Pancreas (tissue), 10 donors: ENCODE results near the gene BLVRB. TPM values are rescaled to one million over a fixed set of nuclear protein-coding genes. Genes with fewer than 3 reads are reported as not detected.

Experiments used
- ATAC-seq, 4 donors: fragments of 200-7000 bp; cut with Tn5 transposase; one replicate each; pipeline versions ENCODE4 v1.8.0 to v1.9.1; 2020; ENCODE audit warnings: mild to moderate bottlenecking in 4 of 4, moderate library complexity in 4 of 4
- DNase-seq, 6 donors: peaks; one replicate each; pipeline ENCODE4 v3.0.0-alpha.2; 2020
- FAIRE-seq: peaks from 2 replicates; lab custom pipeline; 2012; peaks lifted over from hg19 to GRCh38; lab: Jason Lieb, UNC
- H3K27ac ChIP-seq, 4 donors: fragments of 200-600 bp; sonication (generic); 1 replicate in 3 of 4; 2 replicates in 1 of 4; pipeline versions ENCODE4 v1.5.0 to v1.8.0; 2020
- H3K27me3 ChIP-seq, 4 donors: fragments of 200-600 bp; one replicate each; pipeline ENCODE4 v1.8.0; 2021
- H3K36me3 ChIP-seq, 3 donors: fragments of 200-600 bp; sonication (generic) in 1 of 3; one replicate each; pipeline versions ENCODE4 v1.5.0 to v1.8.0; 2020 to 2021
- H3K4me1 ChIP-seq, 3 donors: fragments of 200-600 bp; one replicate each; pipeline ENCODE4 v1.8.0; 2021
- H3K4me3 ChIP-seq, 4 donors: fragments of 200-600 bp; sonication (generic) in 2 of 4; one replicate each; pipeline versions ENCODE4 v1.5.0 to v1.8.0; 2020 to 2021
- H3K9me3 ChIP-seq, 4 donors: fragments of 200-600 bp; one replicate each; pipeline ENCODE4 v1.8.0; 2021
- WGBS, 2 donors: extraction: QIAGEN DNeasy Blood & Tissue Kit; methylation state at CpG; one replicate each; pipeline ENCODE4 v1.1.7; 2013; 5-methylcytosine and 5-hydroxymethylcytosine counted together
- intact Hi-C, 3 donors: fragments of 100-400 bp; cut with DNase I; formaldehyde crosslinking; loops; one replicate each; pipeline versions ENCODE4 v1.11.1 to v1.14.2; 2022
- polyA plus RNA-seq, 2 donors: library from polyadenylated mRNA; stranded (reverse); fragments of 200-250 nt; gene quantifications; one replicate each; pipeline ENCODE4 v1.2.3, GENCODE V29; 2013
- total RNA-seq, 6 donors: library from RNA; stranded (reverse); fragmentation: NEBNext Ultra II Directional in 4 of 6; extraction: Animal tissue kit (Norgen Biotek cat#: 25700) in 4 of 6; gene quantifications; one replicate each; pipeline versions ENCODE4 v1.2.1 to v1.2.4, GENCODE V29; 2021 to 2023
- TF ChIP-seq, protein P1 (sequence below), 4 donors: fragments of 200-600 bp; sonication (generic) in 3 of 4; IDR thresholded peaks; one replicate each; pipeline versions ENCODE4 v1.5.0 to v1.8.0; 2021; ENCODE audit warnings: antibody characterized with exemption in 4 of 4
- donor health status: healthy with polysubstance abuse.
- donor health status: DM: no; HTN: no; CAD: no; lungs with moderate emphysema.
- donor health status: DM: no; HTN: no; CAD: no.
- donor health status: control.
- donor health status: control.
- donor health status: Bipolar disorder and iron deficiency.
- donor health status: DM: yes; HTN: yes; CAD: no.
- donor health status: DM: no; HTN: no; CAD: no.
- donor health status: DM: no; HTN: no; CAD: no.
- donor health status: DM: yes; HTN: yes; CAD: no.

Gene BLVRB
- total and polyA plus RNA-seq, 8 donors = 24.1 to 49.4 (median 37.4) TPM

DNA sequence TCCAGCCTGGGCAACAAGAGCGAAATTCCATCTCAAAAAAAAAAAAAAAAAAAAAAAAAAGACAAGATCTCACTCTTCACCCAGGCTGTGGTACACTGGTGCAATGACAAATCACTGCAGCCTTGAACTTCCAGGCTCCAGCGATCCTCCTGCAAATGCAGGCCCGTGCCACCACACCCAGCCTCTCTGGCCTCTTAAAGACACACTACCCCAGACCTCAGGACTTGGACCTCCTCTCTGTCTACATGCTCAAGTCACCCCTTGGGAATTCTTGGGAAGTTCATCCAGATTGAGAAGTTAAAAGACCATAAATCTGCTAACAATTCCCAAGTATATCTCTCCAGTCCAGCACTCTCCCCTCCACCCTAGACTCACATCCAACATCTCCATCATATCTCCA, 65.0 kb downstream of the BLVRB start:
- H3K4me1 ChIP-seq = no peaks in the 10 kb centered on the region
- no peak overlapping the region for H3K4me3 ChIP-seq
- WGBS, 2 donors = 41 to 52% methylated on average over 2 to 3 of the region's 3 CpGs
- intact Hi-C loops = no loop called here
- DNase-seq (no peak), FAIRE-seq (no peak), ATAC-seq (no peak)
- no peak overlapping the region for H3K27ac ChIP-seq
- H3K9me3 ChIP-seq = no peaks in the 10 kb centered on the region
- TF ChIP-seq, protein P1, sequence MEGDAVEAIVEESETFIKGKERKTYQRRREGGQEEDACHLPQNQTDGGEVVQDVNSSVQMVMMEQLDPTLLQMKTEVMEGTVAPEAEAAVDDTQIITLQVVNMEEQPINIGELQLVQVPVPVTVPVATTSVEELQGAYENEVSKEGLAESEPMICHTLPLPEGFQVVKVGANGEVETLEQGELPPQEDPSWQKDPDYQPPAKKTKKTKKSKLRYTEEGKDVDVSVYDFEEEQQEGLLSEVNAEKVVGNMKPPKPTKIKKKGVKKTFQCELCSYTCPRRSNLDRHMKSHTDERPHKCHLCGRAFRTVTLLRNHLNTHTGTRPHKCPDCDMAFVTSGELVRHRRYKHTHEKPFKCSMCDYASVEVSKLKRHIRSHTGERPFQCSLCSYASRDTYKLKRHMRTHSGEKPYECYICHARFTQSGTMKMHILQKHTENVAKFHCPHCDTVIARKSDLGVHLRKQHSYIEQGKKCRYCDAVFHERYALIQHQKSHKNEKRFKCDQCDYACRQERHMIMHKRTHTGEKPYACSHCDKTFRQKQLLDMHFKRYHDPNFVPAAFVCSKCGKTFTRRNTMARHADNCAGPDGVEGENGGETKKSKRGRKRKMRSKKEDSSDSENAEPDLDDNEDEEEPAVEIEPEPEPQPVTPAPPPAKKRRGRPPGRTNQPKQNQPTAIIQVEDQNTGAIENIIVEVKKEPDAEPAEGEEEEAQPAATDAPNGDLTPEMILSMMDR (IDR thresholded peaks at IDR 0.05) = no peak
- H3K36me3 ChIP-seq = no peaks in the 10 kb centered on the region
- H3K27me3 ChIP-seq = no peaks in the 10 kb centered on the region

DNA sequence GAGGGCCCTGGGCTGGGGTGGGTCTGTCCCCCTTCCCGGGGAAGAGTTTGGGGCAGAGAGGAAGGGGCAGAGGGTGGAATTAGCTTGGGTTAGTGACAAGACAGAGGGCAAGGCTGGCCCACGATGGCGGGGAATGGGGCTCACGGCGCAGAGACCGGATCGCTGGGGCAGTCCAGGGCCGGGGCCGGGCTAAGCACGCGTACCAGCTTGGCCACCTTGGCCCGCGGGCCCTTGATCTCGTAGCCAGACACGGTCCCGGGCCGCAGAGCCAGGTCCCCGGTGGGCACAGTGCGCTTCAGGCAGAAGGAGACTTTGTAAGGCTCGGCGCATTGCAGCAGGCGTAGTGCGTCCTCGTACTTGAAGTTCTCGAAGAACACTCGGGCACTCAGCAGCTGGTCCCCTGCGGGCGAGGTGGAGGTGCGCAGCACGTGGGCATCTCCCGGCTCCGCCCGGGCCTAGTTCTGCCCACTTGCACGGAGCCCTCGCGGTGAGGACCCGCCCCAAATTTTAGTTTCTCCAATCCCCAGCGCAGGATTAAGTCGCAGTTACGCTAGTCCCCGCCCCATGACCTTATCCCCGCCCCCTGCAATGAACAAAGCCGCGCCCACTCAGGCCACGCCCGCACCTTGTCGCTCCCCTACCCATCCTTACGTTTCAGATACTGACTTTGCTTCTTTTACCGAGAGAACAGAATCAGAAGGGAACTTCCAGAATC, 67.0 kb downstream of the BLVRB start:
- Histone ChIP-seq H3K4me1 (no peaks in the 10 kb centered on the region), H3K4me3 (no peak overlapping the region), H3K36me3 (no peaks in the 10 kb centered on the region), H3K27me3 (no peaks in the 10 kb centered on the region), H3K9me3 (no peaks in the 10 kb centered on the region), H3K27ac (no peak overlapping the region)
- intact Hi-C loops = no loop called here
- TF ChIP-seq, protein P1 (IDR thresholded peaks at IDR 0.05) = no peak
- WGBS, 2 donors = 55 to 57% methylated on average over 48 to 49 of the region's 49 CpGs
- DNase-seq (no peak), ATAC-seq (peak in 1 of 4 donors; percentile 19), FAIRE-seq (no peak)

Other genes with a start within 250 kb of the BLVRB start
- not detected for gene TTC9B, start 247.4 kb downstream of the BLVRB start, total RNA-seq
- under 1 TPM in 1 of 2 donors, not detected in 1; 0.05 TPM for gene TTC9B, start 247.4 kb downstream of the BLVRB start, polyA plus RNA-seq
- gene CCNP, start 239.1 kb downstream of the BLVRB start, total RNA-seq = under 1 TPM in 1 of 6 donors, not detected in 5; 0.19 TPM
- gene CCNP, start 239.1 kb downstream of the BLVRB start, polyA plus RNA-seq = under 1 TPM in 1 of 2 donors, not detected in 1; 0.21 TPM
- gene AKT2, start 180.4 kb downstream of the BLVRB start, total RNA-seq = 10 to 100 TPM; 49.2 to 79.3 (median 54.5) TPM
- 10 to 100 TPM; 54.8 to 70.1 TPM for gene AKT2, start 180.4 kb downstream of the BLVRB start, polyA plus RNA-seq
- gene C19orf47, start 117.3 kb downstream of the BLVRB start, total RNA-seq = 1 to 10 TPM; 3.7 to 6.2 (median 5.4) TPM
- gene C19orf47, start 117.3 kb downstream of the BLVRB start, polyA plus RNA-seq = 10 to 100 TPM in 1 of 2 donors, 1 to 10 TPM in 1; 8.7 to 10.0 TPM
- 100 to 1,000 TPM in 3 of 6 donors, 10 to 100 TPM in 3; 87.5 to 123 (median 101) TPM for gene PLD3, start 117.0 kb downstream of the BLVRB start, total RNA-seq
- 100 to 1,000 TPM; 157 to 208 TPM for gene PLD3, start 117.0 kb downstream of the BLVRB start, polyA plus RNA-seq
- under 1 TPM in 3 of 6 donors, not detected in 3; 0.06 to 0.14 (median 0.09) TPM for gene HIPK4, start 75.6 kb downstream of the BLVRB start, total RNA-seq
- under 1 TPM; 0.05 to 0.08 TPM for gene HIPK4, start 75.6 kb downstream of the BLVRB start, polyA plus RNA-seq
- 1 to 10 TPM; 1.4 to 3.2 (median 2.3) TPM for gene PRX, start 52.4 kb downstream of the BLVRB start, total RNA-seq
- 1 to 10 TPM; 3.2 to 3.7 TPM for gene PRX, start 52.4 kb downstream of the BLVRB start, polyA plus RNA-seq
- 1 to 10 TPM; 2.6 to 5.4 (median 3.9) TPM for gene SERTAD1, start 39.8 kb downstream of the BLVRB start, total RNA-seq
- 10 to 100 TPM in 1 of 2 donors, 1 to 10 TPM in 1; 6.4 to 11.9 TPM for gene SERTAD1, start 39.8 kb downstream of the BLVRB start, polyA plus RNA-seq
- 10 to 100 TPM in 1 of 6 donors, 1 to 10 TPM in 5; 4.9 to 14.8 (median 7.6) TPM for gene SERTAD3, start 21.4 kb downstream of the BLVRB start, total RNA-seq
- gene SERTAD3, start 21.4 kb downstream of the BLVRB start, polyA plus RNA-seq = 10 to 100 TPM; 11.2 to 15.0 TPM
- gene SPTBN4, start 1.3 kb upstream of the BLVRB start, total RNA-seq = 1 to 10 TPM; 1.0 to 2.5 (median 1.3) TPM
- gene SPTBN4, start 1.3 kb upstream of the BLVRB start, polyA plus RNA-seq = 10 to 100 TPM in 1 of 2 donors, 1 to 10 TPM in 1; 9.4 to 23.9 TPM
- 10 to 100 TPM; 18.2 to 40.3 (median 22.7) TPM for gene SHKBP1, start 111.1 kb upstream of the BLVRB start, total RNA-seq
- gene SHKBP1, start 111.1 kb upstream of the BLVRB start, polyA plus RNA-seq = 10 to 100 TPM; 73.3 to 86.2 TPM
- gene LTBP4, start 135.6 kb upstream of the BLVRB start, total RNA-seq = 10 to 100 TPM; 18.7 to 48.9 (median 23.9) TPM
- gene LTBP4, start 135.6 kb upstream of the BLVRB start, polyA plus RNA-seq = 10 to 100 TPM; 32.4 to 44.9 TPM
- 10 to 100 TPM in 1 of 6 donors, 1 to 10 TPM in 5; 3.2 to 19.1 (median 6.7) TPM for gene NUMBL, start 224.9 kb upstream of the BLVRB start, total RNA-seq
- 10 to 100 TPM; 14.7 to 16.2 TPM for gene NUMBL, start 224.9 kb upstream of the BLVRB start, polyA plus RNA-seq